HG02623 (cell line): Measurements from ENCODE around the gene SLC6A9.

ENCODE experiments used
- ATAC-seq: cut with Tn5 transposase; IDR thresholded peaks from one replicate; pipeline ENCODE4 v1.9.1; 2021; ENCODE audit warnings: moderate library complexity; ENCODE audit not compliant: unreplicated experiment

SLC6A9 gene

GRCh38 chr1:43951021-43951985 is 80.0 kb downstream of the SLC6A9 start:
- ATAC-seq, result no peak

- no peak for ATAC-seq
Measured at GRCh38 chr1:43949678-43950077, 81.6 kb downstream of the SLC6A9 start.

DNA sequence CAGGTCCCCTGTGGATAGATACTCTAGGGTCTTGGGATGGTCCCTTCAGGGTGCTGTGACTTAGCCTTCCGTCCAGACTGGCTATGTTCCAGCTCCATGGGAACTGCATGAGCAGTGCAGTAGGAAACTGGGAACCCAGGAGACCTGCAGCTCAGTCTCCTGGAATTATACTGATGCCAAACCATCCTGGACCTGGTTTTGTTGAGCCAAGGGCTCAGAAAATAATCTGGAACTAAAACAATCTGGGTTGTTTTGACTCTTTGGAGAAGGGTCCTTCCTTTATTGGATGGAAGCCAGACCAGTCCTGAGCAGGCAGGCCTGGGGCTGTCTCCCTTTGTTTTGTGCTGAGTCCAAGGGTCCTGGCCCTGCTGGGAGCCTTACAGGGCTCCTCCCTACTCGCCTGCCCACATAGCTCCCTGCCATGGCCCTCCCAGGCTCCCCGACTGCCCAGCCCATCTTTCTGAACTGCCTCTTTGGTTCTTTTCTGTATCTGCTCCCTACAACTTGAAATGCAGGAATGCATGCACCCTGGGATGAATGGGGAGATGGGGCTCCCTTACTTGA is 83.3 kb downstream of the SLC6A9 start:
- no peak for ATAC-seq

- ATAC-seq, result peak; percentile 16
Measured at GRCh38 chr1:43947061-43947873, 84.0 kb downstream of the SLC6A9 start.
